GM12878 (cell line): ENCODE data around the gene DNAH17. TPM values are rescaled to one million over a fixed set of nuclear protein-coding genes. Genes with fewer than 3 reads are reported as not detected.

ENCODE experiments used
- ETV6 ChIP-seq, 2 experiments: fragments of 450-650 bp in 1 of 2; IDR thresholded peaks in 1 of 2; conservative IDR thresholded peaks in 1 of 2; 2 replicates each; pipeline ENCODE4 v1.6.1; 2014; ENCODE audit warnings: antibody characterized with exemption in 1 of 2, borderline replicate concordance in 1 of 2, low read depth in 1 of 2, mild to moderate bottlenecking in 1 of 2, moderate library complexity in 1 of 2
- polyA plus RNA-seq, 11 experiments: library from polyadenylated mRNA; depleted of rRNA in 4 of 11; unstranded in 6 of 11; stranded (reverse) in 5 of 11; fragments of >200 nt; fragmentation: Nextera tagmentation in 4 of 11; fragmentation: Illumina TruSeq in 1 of 11; extraction: Ambion mirVana in 4 of 11; extraction: Trizol in 1 of 11; gene quantifications; 1 replicate in 1 of 11; 2 replicates in 10 of 11; pipeline versions ENCODE4 v1.2.1 to v1.2.3, GENCODE V29; 2011 to 2016; ENCODE audit warnings: inconsistent platforms in 2 of 11, missing spikeins in 2 of 11, low read depth in 1 of 11
- total RNA-seq, 4 experiments: library from RNA; depleted of rRNA in 3 of 4; stranded (reverse); fragments of >200 nt in 3 of 4; fragmentation: Illumina TruSeq in 1 of 4; extraction: Trizol in 1 of 4; gene quantifications; 2 replicates each; pipeline versions ENCODE4 v1.2.1 to v1.2.3, GENCODE V29; 2013 to 2021
- TF ChIP-seq, protein P1 (sequence below): fragments of 450-650 bp; formaldehyde crosslinking; IDR thresholded peaks from 2 replicates; pipeline ENCODE4 v1.4.0; 2020; ENCODE audit warnings: mild to moderate bottlenecking, moderate library complexity
- TF ChIP-seq, protein P2 (sequence below): fragments of 450-650 bp; IDR thresholded peaks from 2 replicates; pipeline ENCODE4 v1.6.1; 2017; ENCODE audit warnings: borderline replicate concordance
- TF ChIP-seq, protein P3 (sequence below): IDR thresholded peaks from 2 replicates; pipeline ENCODE4 v1.6.1; 2011; ENCODE audit warnings: mild to moderate bottlenecking, low read depth, low read length, moderate library complexity; ENCODE audit not compliant: insufficient replicate concordance
- TF ChIP-seq, protein P4 (sequence below): fragments of 450-650 bp; IDR thresholded peaks from 2 replicates; pipeline ENCODE4 v1.6.1; 2017; ENCODE audit warnings: low read depth, mild to moderate bottlenecking, moderate library complexity

DNAH17 gene
- total and polyA plus RNA-seq, 10 of the 15 experiments (the other 5 are each of a cell fraction or from before 2014, with no cell fraction given): 0.16 to 2.9 (median 0.56) TPM

DNA sequence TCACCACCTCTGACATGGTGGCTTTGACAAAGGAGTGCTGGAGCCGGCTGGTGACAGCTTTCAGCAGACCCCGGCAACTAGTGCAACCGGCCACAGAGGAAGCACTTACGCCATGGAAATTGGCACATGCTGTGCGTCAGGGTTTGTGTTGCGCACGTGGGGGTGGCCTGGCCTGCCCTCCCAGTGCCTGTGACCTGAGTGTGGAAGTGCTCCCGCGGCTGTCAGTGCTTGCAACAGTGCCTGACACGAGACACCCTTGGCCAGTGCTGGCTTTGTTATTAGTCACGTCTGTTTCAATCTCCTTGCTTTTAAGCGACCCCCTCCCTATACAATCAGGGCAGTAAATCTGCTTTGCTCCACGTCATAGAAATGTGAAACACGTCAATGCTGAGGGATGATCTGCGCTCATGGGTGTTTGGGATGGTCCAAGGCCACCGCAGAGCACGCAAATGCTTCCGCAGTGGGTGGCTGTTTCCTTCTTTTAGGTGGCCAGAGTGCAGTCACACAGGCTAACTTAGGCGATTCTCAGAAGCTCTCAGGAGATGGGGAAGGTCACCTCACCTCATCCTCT lies 134.5 kb downstream of the DNAH17 start (continued):
- TF ChIP-seq, protein P1, sequence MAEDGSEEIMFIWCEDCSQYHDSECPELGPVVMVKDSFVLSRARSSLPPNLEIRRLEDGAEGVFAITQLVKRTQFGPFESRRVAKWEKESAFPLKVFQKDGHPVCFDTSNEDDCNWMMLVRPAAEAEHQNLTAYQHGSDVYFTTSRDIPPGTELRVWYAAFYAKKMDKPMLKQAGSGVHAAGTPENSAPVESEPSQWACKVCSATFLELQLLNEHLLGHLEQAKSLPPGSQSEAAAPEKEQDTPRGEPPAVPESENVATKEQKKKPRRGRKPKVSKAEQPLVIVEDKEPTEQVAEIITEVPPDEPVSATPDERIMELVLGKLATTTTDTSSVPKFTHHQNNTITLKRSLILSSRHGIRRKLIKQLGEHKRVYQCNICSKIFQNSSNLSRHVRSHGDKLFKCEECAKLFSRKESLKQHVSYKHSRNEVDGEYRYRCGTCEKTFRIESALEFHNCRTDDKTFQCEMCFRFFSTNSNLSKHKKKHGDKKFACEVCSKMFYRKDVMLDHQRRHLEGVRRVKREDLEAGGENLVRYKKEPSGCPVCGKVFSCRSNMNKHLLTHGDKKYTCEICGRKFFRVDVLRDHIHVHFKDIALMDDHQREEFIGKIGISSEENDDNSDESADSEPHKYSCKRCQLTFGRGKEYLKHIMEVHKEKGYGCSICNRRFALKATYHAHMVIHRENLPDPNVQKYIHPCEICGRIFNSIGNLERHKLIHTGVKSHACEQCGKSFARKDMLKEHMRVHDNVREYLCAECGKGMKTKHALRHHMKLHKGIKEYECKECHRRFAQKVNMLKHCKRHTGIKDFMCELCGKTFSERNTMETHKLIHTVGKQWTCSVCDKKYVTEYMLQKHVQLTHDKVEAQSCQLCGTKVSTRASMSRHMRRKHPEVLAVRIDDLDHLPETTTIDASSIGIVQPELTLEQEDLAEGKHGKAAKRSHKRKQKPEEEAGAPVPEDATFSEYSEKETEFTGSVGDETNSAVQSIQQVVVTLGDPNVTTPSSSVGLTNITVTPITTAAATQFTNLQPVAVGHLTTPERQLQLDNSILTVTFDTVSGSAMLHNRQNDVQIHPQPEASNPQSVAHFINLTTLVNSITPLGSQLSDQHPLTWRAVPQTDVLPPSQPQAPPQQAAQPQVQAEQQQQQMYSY (CRISPR knock-in tag): no peak
- TF ChIP-seq, protein P2, sequence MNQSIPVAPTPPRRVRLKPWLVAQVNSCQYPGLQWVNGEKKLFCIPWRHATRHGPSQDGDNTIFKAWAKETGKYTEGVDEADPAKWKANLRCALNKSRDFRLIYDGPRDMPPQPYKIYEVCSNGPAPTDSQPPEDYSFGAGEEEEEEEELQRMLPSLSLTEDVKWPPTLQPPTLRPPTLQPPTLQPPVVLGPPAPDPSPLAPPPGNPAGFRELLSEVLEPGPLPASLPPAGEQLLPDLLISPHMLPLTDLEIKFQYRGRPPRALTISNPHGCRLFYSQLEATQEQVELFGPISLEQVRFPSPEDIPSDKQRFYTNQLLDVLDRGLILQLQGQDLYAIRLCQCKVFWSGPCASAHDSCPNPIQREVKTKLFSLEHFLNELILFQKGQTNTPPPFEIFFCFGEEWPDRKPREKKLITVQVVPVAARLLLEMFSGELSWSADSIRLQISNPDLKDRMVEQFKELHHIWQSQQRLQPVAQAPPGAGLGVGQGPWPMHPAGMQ: no peak
- TF ChIP-seq, protein P3, sequence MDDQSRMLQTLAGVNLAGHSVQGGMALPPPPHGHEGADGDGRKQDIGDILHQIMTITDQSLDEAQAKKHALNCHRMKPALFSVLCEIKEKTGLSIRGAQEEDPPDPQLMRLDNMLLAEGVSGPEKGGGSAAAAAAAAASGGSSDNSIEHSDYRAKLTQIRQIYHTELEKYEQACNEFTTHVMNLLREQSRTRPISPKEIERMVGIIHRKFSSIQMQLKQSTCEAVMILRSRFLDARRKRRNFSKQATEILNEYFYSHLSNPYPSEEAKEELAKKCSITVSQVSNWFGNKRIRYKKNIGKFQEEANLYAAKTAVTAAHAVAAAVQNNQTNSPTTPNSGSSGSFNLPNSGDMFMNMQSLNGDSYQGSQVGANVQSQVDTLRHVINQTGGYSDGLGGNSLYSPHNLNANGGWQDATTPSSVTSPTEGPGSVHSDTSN: no peak
- TF ChIP-seq, protein P4, sequence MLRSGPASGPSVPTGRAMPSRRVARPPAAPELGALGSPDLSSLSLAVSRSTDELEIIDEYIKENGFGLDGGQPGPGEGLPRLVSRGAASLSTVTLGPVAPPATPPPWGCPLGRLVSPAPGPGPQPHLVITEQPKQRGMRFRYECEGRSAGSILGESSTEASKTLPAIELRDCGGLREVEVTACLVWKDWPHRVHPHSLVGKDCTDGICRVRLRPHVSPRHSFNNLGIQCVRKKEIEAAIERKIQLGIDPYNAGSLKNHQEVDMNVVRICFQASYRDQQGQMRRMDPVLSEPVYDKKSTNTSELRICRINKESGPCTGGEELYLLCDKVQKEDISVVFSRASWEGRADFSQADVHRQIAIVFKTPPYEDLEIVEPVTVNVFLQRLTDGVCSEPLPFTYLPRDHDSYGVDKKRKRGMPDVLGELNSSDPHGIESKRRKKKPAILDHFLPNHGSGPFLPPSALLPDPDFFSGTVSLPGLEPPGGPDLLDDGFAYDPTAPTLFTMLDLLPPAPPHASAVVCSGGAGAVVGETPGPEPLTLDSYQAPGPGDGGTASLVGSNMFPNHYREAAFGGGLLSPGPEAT: no peak
- no peak for TF ChIP-seq ETV6 (conservative IDR thresholded peaks at IDR 0.05 in 1 of 2, IDR thresholded peaks at IDR 0.05 in 1 of 2; ENCODE audit: borderline replicate concordance in 1 of 2, low read depth in 1 of 2)
